Testis (tissue), 2 donors: ENCODE data around the gene CPA1.

Experiments used
- POLR2A ChIP-seq: fragments of 450-650 bp; IDR thresholded peaks from one replicate; pipeline ENCODE4 v1.6.1; 2017; ENCODE audit warnings: antibody characterized with exemption, mild to moderate bottlenecking, moderate library complexity
- TF ChIP-seq, protein P1 (sequence below), 3 experiments: fragments of 450-650 bp in 2 of 3; fragments of 200-600 bp in 1 of 3; sonication (generic) in 1 of 3; IDR thresholded peaks; one replicate each; pipeline ENCODE4 v1.5.1; 2016 to 2019; ENCODE audit warnings: antibody characterized with exemption in 3 of 3, mild to moderate bottlenecking in 2 of 3, moderate library complexity in 1 of 3

DNA sequence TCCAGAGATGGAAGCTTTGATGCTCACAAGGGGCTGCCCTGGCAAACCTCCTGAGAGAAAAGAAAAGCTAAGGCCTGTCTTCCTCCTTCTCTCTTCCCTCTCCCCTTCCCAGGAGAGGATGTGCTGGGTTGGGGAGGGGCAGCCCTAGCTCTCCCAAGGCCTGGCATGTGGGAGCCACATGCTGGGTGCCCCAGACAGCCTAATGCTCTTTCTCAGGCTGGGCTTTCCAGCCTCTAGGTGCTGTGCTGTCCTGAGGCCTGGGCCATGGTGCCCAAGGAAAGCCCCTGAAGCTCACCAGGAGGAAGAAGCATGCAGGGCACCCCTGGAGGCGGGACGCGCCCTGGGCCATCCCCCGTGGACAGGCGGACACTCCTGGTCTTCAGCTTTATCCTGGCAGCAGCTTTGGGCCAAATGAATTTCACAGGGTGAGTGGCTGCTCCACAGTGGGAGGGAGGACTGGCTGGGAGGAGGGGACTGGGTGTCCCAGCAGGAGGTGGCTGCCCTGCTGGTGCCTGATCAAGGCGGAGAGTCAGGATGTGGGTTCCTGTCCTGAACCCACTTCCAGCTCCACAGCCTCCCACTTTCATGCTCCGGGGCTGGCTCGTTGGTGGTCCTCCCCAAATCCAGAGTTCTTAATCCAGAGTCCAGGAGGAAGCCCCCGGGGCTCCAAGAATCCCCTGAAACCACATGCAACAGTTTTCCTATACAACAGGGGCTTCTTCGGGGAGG, 34.0 kb upstream of the CPA1 start:
- TF ChIP-seq, protein P1, sequence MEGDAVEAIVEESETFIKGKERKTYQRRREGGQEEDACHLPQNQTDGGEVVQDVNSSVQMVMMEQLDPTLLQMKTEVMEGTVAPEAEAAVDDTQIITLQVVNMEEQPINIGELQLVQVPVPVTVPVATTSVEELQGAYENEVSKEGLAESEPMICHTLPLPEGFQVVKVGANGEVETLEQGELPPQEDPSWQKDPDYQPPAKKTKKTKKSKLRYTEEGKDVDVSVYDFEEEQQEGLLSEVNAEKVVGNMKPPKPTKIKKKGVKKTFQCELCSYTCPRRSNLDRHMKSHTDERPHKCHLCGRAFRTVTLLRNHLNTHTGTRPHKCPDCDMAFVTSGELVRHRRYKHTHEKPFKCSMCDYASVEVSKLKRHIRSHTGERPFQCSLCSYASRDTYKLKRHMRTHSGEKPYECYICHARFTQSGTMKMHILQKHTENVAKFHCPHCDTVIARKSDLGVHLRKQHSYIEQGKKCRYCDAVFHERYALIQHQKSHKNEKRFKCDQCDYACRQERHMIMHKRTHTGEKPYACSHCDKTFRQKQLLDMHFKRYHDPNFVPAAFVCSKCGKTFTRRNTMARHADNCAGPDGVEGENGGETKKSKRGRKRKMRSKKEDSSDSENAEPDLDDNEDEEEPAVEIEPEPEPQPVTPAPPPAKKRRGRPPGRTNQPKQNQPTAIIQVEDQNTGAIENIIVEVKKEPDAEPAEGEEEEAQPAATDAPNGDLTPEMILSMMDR (IDR thresholded peaks at IDR 0.05) = no peak
- no peak for TF ChIP-seq POLR2A
